Neuron (in vitro differentiated cells): ENCODE data around the gene PANK2.
"Not testable (repeated sequence)": the region's sequence is repeated elsewhere in the genome, so short reads cannot be mapped to it uniquely, and the experiment has no call there.

Experiments
- H2AFZ ChIP-seq: one replicate; pipeline ENCODE4 v1.6.1; 2013; ENCODE audit warnings: low read depth, mild to moderate bottlenecking, inconsistent platforms, low read length, moderate library complexity
- H3K27me3 ChIP-seq: one replicate; pipeline ENCODE4 v1.6.1; 2013; ENCODE audit warnings: low read length; ENCODE audit not compliant: insufficient read depth
- H3K36me3 ChIP-seq: one replicate; pipeline ENCODE4 v1.6.1; 2013; ENCODE audit warnings: low read length; ENCODE audit not compliant: insufficient read depth
- H3K4me1 ChIP-seq: one replicate; pipeline ENCODE4 v1.6.1; 2013; ENCODE audit warnings: low read length; ENCODE audit not compliant: insufficient read depth
- H3K4me3 ChIP-seq: 2 replicates; pipeline ENCODE4 v1.5.1; 2013; ENCODE audit warnings: mild to moderate bottlenecking, low read length, moderate library complexity
- H3K9me3 ChIP-seq: one replicate; pipeline ENCODE4 v1.6.1; 2013; ENCODE audit warnings: low read length

The PANK2 gene

GRCh38 chr20:3972161-3972560 is 83.0 kb downstream of the PANK2 start:
- H3K4me1 ChIP-seq: no peaks in the 10 kb centered on the region
- no peak overlapping the region for H3K4me3 ChIP-seq
- H3K27me3 ChIP-seq: no peaks in the 10 kb centered on the region
- H3K9me3 ChIP-seq: peaks cover 3% of the 10 kb centered on the region
- peaks cover 2% of the 10 kb centered on the region for H3K36me3 ChIP-seq
- no peak overlapping the region for H2AFZ ChIP-seq

- H3K4me1 ChIP-seq, H3K9me3 ChIP-seq, H3K36me3 ChIP-seq, H3K27me3 ChIP-seq, H2AFZ ChIP-seq, H3K4me3 ChIP-seq: not testable (repeated sequence)
These were observed 83.4 kb downstream of the PANK2 start for GRCh38 chr20:3972631-3973030.

GRCh38 chr20:3973705-3974104 is 84.5 kb downstream of the PANK2 start:
- Histone ChIP-seq H2AFZ (no peak overlapping the region), H3K9me3 (peaks cover 3% of the 10 kb centered on the region), H3K36me3 (peaks cover 2% of the 10 kb centered on the region), H3K27me3 (no peaks in the 10 kb centered on the region), H3K4me1 (no peaks in the 10 kb centered on the region), H3K4me3 (no peak overlapping the region)

GRCh38 chr20:3976511-3976910 is 87.3 kb downstream of the PANK2 start:
- no peak overlapping the region for H3K4me3 ChIP-seq
- no peaks in the 10 kb centered on the region for H3K27me3 ChIP-seq
- H3K4me1 ChIP-seq: no peaks in the 10 kb centered on the region
- no peak overlapping the region for H2AFZ ChIP-seq
- H3K9me3 ChIP-seq: no peaks in the 10 kb centered on the region
- peaks cover 2% of the 10 kb centered on the region for H3K36me3 ChIP-seq
